HepG2 (cell line): ENCODE results near the gene NKRF. TPM values are rescaled to one million over a fixed set of nuclear protein-coding genes. Genes with fewer than 3 reads are reported as not detected.

Source experiments
- ATAC-seq: fragments of 200-7000 bp; cut with Tn5 transposase; 3 replicates; pipeline ENCODE4 v1.9.1; 2020; ENCODE audit warnings: mild to moderate bottlenecking, moderate library complexity
- BruUV-seq: library from RNA; stranded (reverse); fragments of 400-500 nt; replicated peaks from 2 replicates; lab custom pipeline; 2021; lab: Mats Ljungman, UMichigan
- CTCF ChIA-PET: fragments of 300-600 bp; formaldehyde crosslinking; extraction: SDS; loops from one replicate; lab custom pipeline; 2021; ENCODE audit warnings: low total read pairs, inconsistent platforms, low intra/inter-chr PET ratio; lab: Yijun Ruan, JAX
- POLR2A ChIA-PET: fragments of 350-600 bp; sonication (Branson Sonifier 250); formaldehyde crosslinking; loops from one replicate; lab custom pipeline; 2020; ENCODE audit warnings: antibody characterized with exemption, inconsistent platforms; lab: Yijun Ruan, JAX
- DNase-seq: peaks from one replicate; pipeline ENCODE4 v3.0.0-alpha.2; 2015; ENCODE audit warnings: low spot score
- FAIRE-seq: peaks from 3 replicates; lab custom pipeline; 2011; peaks lifted over from hg19 to GRCh38; lab: Jason Lieb, UNC
- H2AFZ ChIP-seq: one replicate; pipeline ENCODE4 v1.6.1; 2011; ENCODE audit warnings: low read length, inconsistent platforms
- H3K27ac ChIP-seq: fragments of 300-600 bp; 3 replicates; pipeline ENCODE4 v1.8.0; 2011; ENCODE audit warnings: mixed run types, mild to moderate bottlenecking, mixed read lengths, low read length, inconsistent platforms; ENCODE audit not compliant: insufficient read depth; ENCODE audit errors: extremely low read length
- H3K27me3 ChIP-seq, 2 experiments: fragments of 200-600 bp in 1 of 2; 2 replicates in 1 of 2; 3 replicates in 1 of 2; pipeline versions ENCODE4 v1.6.0 to v1.8.0; 2011; ENCODE audit warnings: low read length in 2 of 2, mild to moderate bottlenecking in 2 of 2, moderate library complexity in 2 of 2, inconsistent platforms in 1 of 2; ENCODE audit not compliant: insufficient read depth in 2 of 2, control insufficient read depth in 1 of 2
- H3K36me3 ChIP-seq, 2 experiments: fragments of 200-600 bp in 1 of 2; replicated peaks in 1 of 2; 2 replicates in 1 of 2; 3 replicates in 1 of 2; pipeline versions ENCODE4 v1.5.1 to v1.8.0; 2011; ENCODE audit warnings: low read length in 2 of 2, inconsistent platforms in 1 of 2; ENCODE audit not compliant: insufficient read depth in 2 of 2, control insufficient read depth in 1 of 2
- H3K4me1 ChIP-seq: 2 replicates; pipeline ENCODE4 v1.5.1; 2012; ENCODE audit warnings: low read length, inconsistent platforms; ENCODE audit not compliant: insufficient read depth
- H3K4me2 ChIP-seq: 2 replicates; pipeline ENCODE4 v1.6.0; 2011; ENCODE audit warnings: low read depth, low read length, inconsistent platforms
- H3K4me3 ChIP-seq, 3 experiments: fragments of 200-600 bp in 1 of 3; sonication (generic), shearing (Covaris generic) in 1 of 3; replicated peaks in 1 of 3; 2 replicates each; pipeline ENCODE4 v1.5.1; 2011 to 2016; ENCODE audit warnings: low read length in 3 of 3, inconsistent platforms in 2 of 3, low read depth in 2 of 3, mild to moderate bottlenecking in 2 of 3, control low read depth in 1 of 3, mixed read lengths in 1 of 3; ENCODE audit not compliant: insufficient read depth in 1 of 3
- H3K79me2 ChIP-seq: one replicate; pipeline ENCODE4 v1.6.1; 2011; ENCODE audit warnings: low read length, inconsistent platforms; ENCODE audit not compliant: insufficient read depth
- H3K9ac ChIP-seq: 2 replicates; pipeline ENCODE4 v1.6.0; 2011; ENCODE audit warnings: mild to moderate bottlenecking, low read depth, low read length, inconsistent platforms; ENCODE audit not compliant: insufficient read depth
- H3K9me3 ChIP-seq: 2 replicates; pipeline ENCODE4 v1.5.1; 2012; ENCODE audit warnings: mild to moderate bottlenecking, low read length
- H4K20me1 ChIP-seq: 2 replicates; pipeline ENCODE4 v1.6.0; 2011; ENCODE audit warnings: inconsistent platforms, mild to moderate bottlenecking, low read length, moderate library complexity; ENCODE audit not compliant: insufficient read depth
- E2F5 ChIP-seq: sonication (generic); formaldehyde crosslinking; conservative IDR thresholded peaks from 2 replicates; pipeline ENCODE4 v1.4.0; 2020; ENCODE audit warnings: missing genetic modification reagents
- GLMP ChIP-seq: sonication (generic); formaldehyde crosslinking; IDR thresholded peaks from 2 replicates; pipeline ENCODE4 v1.9.0; 2021; ENCODE audit warnings: missing genetic modification reagents, mild to moderate bottlenecking, borderline replicate concordance
- ZHX1 ChIP-seq: sonication (generic); formaldehyde crosslinking; IDR thresholded peaks from 2 replicates; pipeline ENCODE4 v1.8.1; 2022; ENCODE audit warnings: low read depth, mild to moderate bottlenecking, missing genetic modification reagents
- WGBS: methylation state at CpG from one replicate; pipeline ENCODE4 v1.1.6; 2017; ENCODE audit warnings: low lambda C conversion rate; 5-methylcytosine and 5-hydroxymethylcytosine counted together
- in situ Hi-C: cut with HindIII; loops from 2 replicates; pipeline ENCODE4 v1.10.0; 2017; ENCODE audit warnings: low pct_unique_long_range_greater_than_20kb; ENCODE audit not compliant: extremely low pct_ligation_motif_present
- intact Hi-C: fragments of 100-400 bp; cut with micrococcal nuclease; formaldehyde crosslinking; loops from one replicate; pipeline ENCODE4 v1.10.0; 2022; ENCODE audit not compliant: unreplicated experiment
- polyA plus RNA-seq, 8 experiments: library from polyadenylated mRNA; depleted of rRNA in 3 of 8; stranded (reverse) in 7 of 8; unstranded in 1 of 8; fragments of >200 nt; fragmentation: Illumina TruSeq in 4 of 8; extraction: Trizol in 4 of 8; gene quantifications; 2 replicates each; pipeline versions ENCODE4 v1.2.1 to v1.2.3, GENCODE V29; 2011 to 2016; ENCODE audit warnings: low read depth in 4 of 8, missing spikeins in 1 of 8, mixed read lengths in 1 of 8; ENCODE audit not compliant: insufficient read depth in 1 of 8
- total RNA-seq, 5 experiments: library from RNA; depleted of rRNA; stranded (reverse); fragments of >200 nt; fragmentation: Illumina TruSeq; extraction: Trizol; gene quantifications; 2 replicates each; pipeline ENCODE4 v1.2.3, GENCODE V29; 2016; ENCODE audit warnings: low read depth in 1 of 5

The NKRF gene
- total and polyA plus RNA-seq, 2 of the 13 experiments (the other 11 are each of a cell fraction or from before 2014, with no cell fraction given) = 3.3 to 6.0 TPM

GRCh38 chrX:119647552-119648420 lies 41.6 kb upstream of the NKRF start:
- no TSS peak for BruUV-seq
- H3K79me2 ChIP-seq = no peaks in the 10 kb centered on the region
- H4K20me1 ChIP-seq = no peaks in the 10 kb centered on the region
- ChIA-PET POLR2A (no interaction called here), CTCF (no interaction called here)
- H2AFZ ChIP-seq = no peak overlapping the region
- TF ChIP-seq E2F5 = no peak
- no peak for TF ChIP-seq GLMP (CRISPR knock-in tag)
- TF ChIP-seq ZHX1 (CRISPR knock-in tag) = no peak
- peaks cover 0 to 2% of the 10 kb centered on the region in 2 experiments; a peak in 1 of 5 replicates for H3K36me3 ChIP-seq
- no peak overlapping the region for H3K9ac ChIP-seq
- no peak overlapping the region for H3K27ac ChIP-seq
- no peak for DNase-seq
- intact Hi-C loops (no loop called here), in situ Hi-C loops (no loop called here)
- WGBS = 87% methylated on average over 15 of the region's 17 CpGs
- ATAC-seq = no peak
- no peak overlapping the region for H3K4me2 ChIP-seq
- no peaks in the 10 kb centered on the region for H3K9me3 ChIP-seq
- no peaks in the 10 kb centered on the region for H3K27me3 ChIP-seq
- no peaks in the 10 kb centered on the region for H3K4me1 ChIP-seq
- H3K4me3 ChIP-seq = no peak overlapping the region
- FAIRE-seq = no peak
